ENCODE measurements around the gene SMIM9.

DNA sequence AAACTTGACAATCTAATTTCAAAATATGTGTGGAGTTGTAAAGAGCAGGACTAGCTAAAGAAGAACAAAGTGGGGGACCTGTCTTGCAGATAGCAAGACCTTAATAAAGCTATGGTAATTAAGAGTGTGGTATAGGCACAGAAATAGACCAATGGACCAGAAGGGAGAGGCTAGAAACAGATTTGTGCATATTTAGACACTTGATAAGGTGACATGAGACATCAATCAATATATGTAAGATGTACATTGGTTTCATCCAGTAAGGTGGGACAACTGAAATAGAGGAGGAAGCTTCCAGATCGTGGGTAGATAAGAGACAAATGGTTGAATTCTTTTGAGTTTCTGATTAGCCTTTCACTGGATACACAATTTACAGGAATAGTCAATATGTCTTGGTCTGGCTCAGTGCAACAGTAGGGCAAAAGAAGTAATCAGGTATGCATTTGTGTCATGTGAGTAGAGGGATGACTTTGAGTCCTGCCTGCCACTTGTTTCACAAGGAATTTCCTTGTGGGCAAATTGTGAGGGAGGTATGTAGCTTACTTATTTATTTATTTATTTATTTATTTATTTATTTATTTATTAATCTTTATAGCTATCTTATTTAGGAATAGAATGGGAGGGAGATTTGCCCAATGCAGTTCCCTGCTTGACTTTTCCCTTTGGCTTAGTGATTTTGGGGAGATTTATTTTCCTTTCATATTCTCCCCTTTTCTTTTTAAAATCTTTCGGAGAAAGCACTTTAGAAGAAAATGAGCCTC, 21.9 kb downstream of the SMIM9 start:
- TF ChIP-seq, protein P1, sequence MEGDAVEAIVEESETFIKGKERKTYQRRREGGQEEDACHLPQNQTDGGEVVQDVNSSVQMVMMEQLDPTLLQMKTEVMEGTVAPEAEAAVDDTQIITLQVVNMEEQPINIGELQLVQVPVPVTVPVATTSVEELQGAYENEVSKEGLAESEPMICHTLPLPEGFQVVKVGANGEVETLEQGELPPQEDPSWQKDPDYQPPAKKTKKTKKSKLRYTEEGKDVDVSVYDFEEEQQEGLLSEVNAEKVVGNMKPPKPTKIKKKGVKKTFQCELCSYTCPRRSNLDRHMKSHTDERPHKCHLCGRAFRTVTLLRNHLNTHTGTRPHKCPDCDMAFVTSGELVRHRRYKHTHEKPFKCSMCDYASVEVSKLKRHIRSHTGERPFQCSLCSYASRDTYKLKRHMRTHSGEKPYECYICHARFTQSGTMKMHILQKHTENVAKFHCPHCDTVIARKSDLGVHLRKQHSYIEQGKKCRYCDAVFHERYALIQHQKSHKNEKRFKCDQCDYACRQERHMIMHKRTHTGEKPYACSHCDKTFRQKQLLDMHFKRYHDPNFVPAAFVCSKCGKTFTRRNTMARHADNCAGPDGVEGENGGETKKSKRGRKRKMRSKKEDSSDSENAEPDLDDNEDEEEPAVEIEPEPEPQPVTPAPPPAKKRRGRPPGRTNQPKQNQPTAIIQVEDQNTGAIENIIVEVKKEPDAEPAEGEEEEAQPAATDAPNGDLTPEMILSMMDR (IDR thresholded peaks at IDR 0.05) = no peak
- TF ChIP-seq POLR2A (IDR thresholded peaks at IDR 0.05) (no peak), EP300 (IDR thresholded peaks at IDR 0.05) (no peak)

Data from ovary (tissue), 3 donors.